IMR-90 (cell line): Measurements from ENCODE around the gene MYO3B. TPM values are rescaled to one million over a fixed set of nuclear protein-coding genes. Genes with fewer than 3 reads are reported as not detected.

Experiments
- ATAC-seq: fragments of 200-7000 bp; cut with Tn5 transposase; 2 replicates; pipeline ENCODE4 v1.9.1; 2020; ENCODE audit warnings: low read depth, mild to moderate bottlenecking, moderate library complexity
- BruUV-seq: library from RNA; stranded (reverse); fragments of 400-500 nt; replicated peaks from 2 replicates; lab custom pipeline; 2021; lab: Mats Ljungman, UMichigan
- CTCF ChIA-PET: fragments of 300-600 bp; formaldehyde crosslinking; extraction: SDS; loops from one replicate; lab custom pipeline; 2021; ENCODE audit warnings: antibody characterized with exemption; lab: Yijun Ruan, JAX
- POLR2A ChIA-PET: fragments of 300-600 bp; sonication (Branson Sonifier 250); formaldehyde crosslinking; loops from one replicate; lab custom pipeline; 2022; ENCODE audit warnings: antibody characterized with exemption; ENCODE audit not compliant: unreplicated experiment; lab: Charles Lee
- DNase-seq: peaks from one replicate; pipeline ENCODE4 v3.0.0; 2013
- H2AFZ ChIP-seq: replicated peaks from 2 replicates; pipeline ENCODE3; 2013; ENCODE audit warnings: low read length, mild to moderate bottlenecking; ENCODE audit not compliant: poor library complexity
- H2AK5ac ChIP-seq: 2 replicates; pipeline ENCODE4 v1.6.1; 2013; ENCODE audit warnings: low read depth, low read length, inconsistent platforms
- H2AK9ac ChIP-seq: replicated peaks from 2 replicates; pipeline ENCODE3; 2013; ENCODE audit warnings: mild to moderate bottlenecking, low read depth, low read length, moderate library complexity; ENCODE audit not compliant: poor library complexity
- H2BK120ac ChIP-seq: 2 replicates; pipeline ENCODE4 v1.6.1; 2013; ENCODE audit warnings: low read depth, low read length, inconsistent platforms
- H2BK15ac ChIP-seq: 3 replicates; pipeline ENCODE4 v1.6.1; 2013; ENCODE audit warnings: low read depth, low read length, inconsistent platforms
- H2BK20ac ChIP-seq: 2 replicates; pipeline ENCODE4 v1.6.1; 2013; ENCODE audit warnings: low read depth, mild to moderate bottlenecking, inconsistent platforms, low read length, moderate library complexity
- H2BK5ac ChIP-seq: 2 replicates; pipeline ENCODE4 v1.6.1; 2013; ENCODE audit warnings: mild to moderate bottlenecking, low read depth, low read length, inconsistent platforms; ENCODE audit not compliant: poor library complexity, severe bottlenecking
- H3K14ac ChIP-seq: replicated peaks from 2 replicates; pipeline ENCODE4 v1.6.1; 2013; ENCODE audit warnings: low read depth, low read length, inconsistent platforms
- H3K18ac ChIP-seq: 2 replicates; pipeline ENCODE4 v1.6.1; 2013; ENCODE audit warnings: low read depth, low read length, control low read depth
- H3K23ac ChIP-seq: 2 replicates; pipeline ENCODE4 v1.6.1; 2013; ENCODE audit warnings: low read depth, low read length, inconsistent platforms
- H3K27ac ChIP-seq: 2 replicates; pipeline ENCODE4 v1.5.1; 2013; ENCODE audit warnings: mild to moderate bottlenecking, control low read depth, low read length; ENCODE audit not compliant: insufficient read depth
- H3K27me3 ChIP-seq: 2 replicates; pipeline ENCODE4 v1.6.1; 2013; ENCODE audit warnings: low read length; ENCODE audit not compliant: control insufficient read depth, insufficient read depth
- H3K36me3 ChIP-seq: 2 replicates; pipeline ENCODE4 v1.6.1; 2013; ENCODE audit warnings: low read length, mixed read lengths; ENCODE audit not compliant: control insufficient read depth, insufficient read depth
- H3K4ac ChIP-seq: 2 replicates; pipeline ENCODE4 v1.6.1; 2013; ENCODE audit warnings: low read depth, low read length, inconsistent platforms
- H3K4me1 ChIP-seq: 2 replicates; pipeline ENCODE4 v1.6.1; 2013; ENCODE audit warnings: low read length, mixed read lengths; ENCODE audit not compliant: control insufficient read depth, insufficient read depth
- H3K4me2 ChIP-seq: 2 replicates; pipeline ENCODE4 v1.6.1; 2013; ENCODE audit warnings: low read depth, mild to moderate bottlenecking, control low read depth, low read length, moderate library complexity
- H3K4me3 ChIP-seq: 2 replicates; pipeline ENCODE4 v1.5.1; 2013; ENCODE audit warnings: low read depth, mild to moderate bottlenecking, control low read depth, low read length, moderate library complexity; ENCODE audit not compliant: insufficient read depth
- H3K56ac ChIP-seq: 2 replicates; pipeline ENCODE4 v1.6.1; 2013; ENCODE audit warnings: low read length, inconsistent platforms; ENCODE audit not compliant: insufficient read depth; ENCODE audit errors: extremely low read depth
- H3K79me1 ChIP-seq, 2 experiments: 2 replicates each; pipeline ENCODE4 v1.6.1; 2013; ENCODE audit warnings: low read length in 2 of 2, inconsistent platforms in 1 of 2, low read depth in 1 of 2
- H3K9ac ChIP-seq: 2 replicates; pipeline ENCODE4 v1.6.1; 2013; ENCODE audit warnings: low read depth, low read length, control low read depth
- H3K9me1 ChIP-seq: 2 replicates; pipeline ENCODE4 v1.6.1; 2013; ENCODE audit warnings: low read length, inconsistent platforms; ENCODE audit not compliant: insufficient read depth
- H3K9me3 ChIP-seq: 2 replicates; pipeline ENCODE4 v1.6.1; 2013; ENCODE audit warnings: low read length; ENCODE audit not compliant: control insufficient read depth, insufficient read depth
- H4K20me1 ChIP-seq: 2 replicates; pipeline ENCODE4 v1.6.1; 2013; ENCODE audit warnings: low read length, inconsistent platforms; ENCODE audit not compliant: insufficient read depth
- H4K5ac ChIP-seq: 2 replicates; pipeline ENCODE4 v1.6.1; 2013; ENCODE audit warnings: mild to moderate bottlenecking, low read depth, low read length, control low read depth
- H4K8ac ChIP-seq, 2 experiments: 2 replicates each; pipeline ENCODE4 v1.6.1; 2013; ENCODE audit warnings: low read depth in 2 of 2, low read length in 2 of 2, control low read depth in 1 of 2, inconsistent platforms in 1 of 2
- H4K91ac ChIP-seq: 2 replicates; pipeline ENCODE4 v1.6.1; 2013; ENCODE audit warnings: low read depth, low read length, inconsistent platforms; ENCODE audit not compliant: insufficient read depth
- MXI1 ChIP-seq: IDR thresholded peaks from 2 replicates; pipeline ENCODE4 v1.6.1; 2012; ENCODE audit warnings: low read depth, mild to moderate bottlenecking, low read length, moderate library complexity, borderline replicate concordance
- NFE2L2 ChIP-seq: fragments of 150-350 bp; IDR thresholded peaks from 2 replicates; pipeline ENCODE4 v1.6.1; 2016; ENCODE audit warnings: low read depth, mild to moderate bottlenecking, low read length
- POLR2A ChIP-seq: IDR thresholded peaks from 2 replicates; pipeline ENCODE4 v1.6.1; 2012; ENCODE audit warnings: mild to moderate bottlenecking, low read depth, low read length
- RAD21 ChIP-seq: IDR thresholded peaks from 2 replicates; pipeline ENCODE4 v1.6.1; 2012; ENCODE audit warnings: low read length, improper control_type of control experiment
- SMC3 ChIP-seq: fragments of 150-350 bp; IDR thresholded peaks from 2 replicates; pipeline ENCODE4 v1.6.1; 2016; ENCODE audit warnings: low read depth, mild to moderate bottlenecking, antibody characterized with exemption, low read length, moderate library complexity
- WGBS, 2 experiments: methylation state at CpG; one replicate each; pipeline versions ENCODE4 v1.1.5 to v1.1.7; 2013; ENCODE audit warnings: missing lambda C conversion rate in 2 of 2; ENCODE audit not compliant: insufficient read length in 1 of 2; ENCODE audit errors: extremely low coverage in 2 of 2; 5-methylcytosine and 5-hydroxymethylcytosine counted together
- dilution Hi-C: fragments of 300-500 bp; cut with HindIII; formaldehyde crosslinking; loops from one replicate; pipeline ENCODE4 v1.14.3; 2018; ENCODE audit warnings: low sequenced_read_pairs; ENCODE audit not compliant: unreplicated experiment
- in situ Hi-C: fragments of 300-500 bp; cut with MboI; formaldehyde crosslinking; loops from 3 replicates; pipeline ENCODE4 v1.14.3; 2019; ENCODE audit warnings: low sequenced_read_pairs, inconsistent platforms, mixed read lengths
- intact Hi-C: fragments of 100-400 bp; cut with micrococcal nuclease; formaldehyde crosslinking; loops from 2 replicates; pipeline ENCODE4 v1.10.0; 2022
- polyA plus RNA-seq, 3 experiments: library from polyadenylated mRNA; depleted of rRNA; stranded (reverse); fragments of >200 nt; gene quantifications; 2 replicates each; pipeline ENCODE4 v1.2.3, GENCODE V29; 2012; ENCODE audit warnings: low replicate concordance in 1 of 3
- total RNA-seq: library from RNA; depleted of rRNA; stranded (reverse); fragments of >200 nt; gene quantifications from 2 replicates; pipeline ENCODE4 v1.2.3, GENCODE V29; 2012
- TF ChIP-seq, protein P1 (sequence below): fragments of 150-350 bp; IDR thresholded peaks from 2 replicates; pipeline ENCODE4 v1.6.1; 2016; ENCODE audit warnings: low read depth, mild to moderate bottlenecking, low read length, moderate library complexity, borderline replicate concordance
- TF ChIP-seq, protein P2 (sequence below): conservative IDR thresholded peaks from 2 replicates; pipeline ENCODE4 v1.5.1; 2012; ENCODE audit warnings: mild to moderate bottlenecking, low read depth, low read length, improper control_type of control experiment

Gene MYO3B
- total and polyA plus RNA-seq, 2 of the 4 experiments (the other 2 are of a cell fraction) = 0.02 TPM; not detected in 1

DNA sequence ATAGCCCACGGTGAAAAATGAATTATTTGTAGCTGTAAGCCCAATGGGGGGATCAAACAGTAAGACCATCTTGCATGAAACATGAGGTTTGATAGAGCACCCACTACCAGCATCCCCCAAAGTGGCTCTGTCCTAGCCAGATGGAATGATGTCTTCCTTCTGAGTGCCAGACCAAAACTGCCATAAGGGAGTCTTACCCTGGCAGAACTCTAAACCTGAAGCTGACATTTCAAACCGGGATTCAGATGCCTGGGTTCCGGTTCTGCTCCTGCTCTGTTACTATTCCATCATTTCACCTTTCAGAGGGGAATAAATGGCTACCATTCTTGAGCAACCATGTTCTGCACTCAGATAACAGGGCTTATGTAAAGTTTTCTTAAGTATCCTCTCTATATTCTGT is 67.4 kb downstream of the MYO3B start:
- no TSS peak for BruUV-seq
- no peak overlapping the region for H3K4me3 ChIP-seq

More for the DNA sequence above, 67.4 kb downstream of the MYO3B start:
- dilution Hi-C loops (no loop called here), intact Hi-C loops (no loop called here), in situ Hi-C loops (no loop called here)
- no peaks in the 10 kb centered on the region for H3K79me1 ChIP-seq
- no peak for TF ChIP-seq MXI1
- TF ChIP-seq, protein P1, sequence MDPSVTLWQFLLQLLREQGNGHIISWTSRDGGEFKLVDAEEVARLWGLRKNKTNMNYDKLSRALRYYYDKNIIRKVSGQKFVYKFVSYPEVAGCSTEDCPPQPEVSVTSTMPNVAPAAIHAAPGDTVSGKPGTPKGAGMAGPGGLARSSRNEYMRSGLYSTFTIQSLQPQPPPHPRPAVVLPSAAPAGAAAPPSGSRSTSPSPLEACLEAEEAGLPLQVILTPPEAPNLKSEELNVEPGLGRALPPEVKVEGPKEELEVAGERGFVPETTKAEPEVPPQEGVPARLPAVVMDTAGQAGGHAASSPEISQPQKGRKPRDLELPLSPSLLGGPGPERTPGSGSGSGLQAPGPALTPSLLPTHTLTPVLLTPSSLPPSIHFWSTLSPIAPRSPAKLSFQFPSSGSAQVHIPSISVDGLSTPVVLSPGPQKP = no peak
- TF ChIP-seq RAD21 = no peak
- no peak for TF ChIP-seq POLR2A
- TF ChIP-seq SMC3 = no peak
- no peak for TF ChIP-seq NFE2L2
- TF ChIP-seq, protein P2, sequence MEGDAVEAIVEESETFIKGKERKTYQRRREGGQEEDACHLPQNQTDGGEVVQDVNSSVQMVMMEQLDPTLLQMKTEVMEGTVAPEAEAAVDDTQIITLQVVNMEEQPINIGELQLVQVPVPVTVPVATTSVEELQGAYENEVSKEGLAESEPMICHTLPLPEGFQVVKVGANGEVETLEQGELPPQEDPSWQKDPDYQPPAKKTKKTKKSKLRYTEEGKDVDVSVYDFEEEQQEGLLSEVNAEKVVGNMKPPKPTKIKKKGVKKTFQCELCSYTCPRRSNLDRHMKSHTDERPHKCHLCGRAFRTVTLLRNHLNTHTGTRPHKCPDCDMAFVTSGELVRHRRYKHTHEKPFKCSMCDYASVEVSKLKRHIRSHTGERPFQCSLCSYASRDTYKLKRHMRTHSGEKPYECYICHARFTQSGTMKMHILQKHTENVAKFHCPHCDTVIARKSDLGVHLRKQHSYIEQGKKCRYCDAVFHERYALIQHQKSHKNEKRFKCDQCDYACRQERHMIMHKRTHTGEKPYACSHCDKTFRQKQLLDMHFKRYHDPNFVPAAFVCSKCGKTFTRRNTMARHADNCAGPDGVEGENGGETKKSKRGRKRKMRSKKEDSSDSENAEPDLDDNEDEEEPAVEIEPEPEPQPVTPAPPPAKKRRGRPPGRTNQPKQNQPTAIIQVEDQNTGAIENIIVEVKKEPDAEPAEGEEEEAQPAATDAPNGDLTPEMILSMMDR = no peak
- no peak for DNase-seq
- no peak overlapping the region for H2AK5ac ChIP-seq
- no peak overlapping the region for H2BK120ac ChIP-seq
- WGBS, 2 experiments = no CpG with 5 or more reads among the region's 3 CpGs
- H3K56ac ChIP-seq = no peak overlapping the region
- no peaks in the 10 kb centered on the region for H3K9me3 ChIP-seq
- H2BK5ac ChIP-seq = no peak overlapping the region
- H3K27ac ChIP-seq = no peak overlapping the region
- peaks cover 12% of the 10 kb centered on the region for H3K27me3 ChIP-seq
- H3K9ac ChIP-seq = no peak overlapping the region
- no peak overlapping the region for H2AK9ac ChIP-seq
- H4K5ac ChIP-seq = no peak overlapping the region
- POLR2A ChIA-PET = no interaction called here
- H3K4me1 ChIP-seq = no peaks in the 10 kb centered on the region
- H2AFZ ChIP-seq = no peak overlapping the region
- H3K36me3 ChIP-seq = no peaks in the 10 kb centered on the region
- H4K91ac ChIP-seq = no peak overlapping the region
- H2BK20ac ChIP-seq = no peak overlapping the region
- no peak overlapping the region for H3K18ac ChIP-seq
- no peaks in the 10 kb centered on the region for H3K9me1 ChIP-seq
- H2BK15ac ChIP-seq = no peak overlapping the region
- H3K4ac ChIP-seq = no peak overlapping the region
- CTCF ChIA-PET = no interaction called here
- no peak overlapping the region for H3K14ac ChIP-seq
- H3K23ac ChIP-seq = no peak overlapping the region
- ATAC-seq = no peak
- H4K8ac ChIP-seq = no peak overlapping the region
- no peaks in the 10 kb centered on the region for H4K20me1 ChIP-seq
- no peak overlapping the region for H3K4me2 ChIP-seq
